ENCODE results near the gene VPS13A.
A peak's percentile ranks its signal among the peaks of the same experiment; 100 is the strongest.

The VPS13A gene

DNA sequence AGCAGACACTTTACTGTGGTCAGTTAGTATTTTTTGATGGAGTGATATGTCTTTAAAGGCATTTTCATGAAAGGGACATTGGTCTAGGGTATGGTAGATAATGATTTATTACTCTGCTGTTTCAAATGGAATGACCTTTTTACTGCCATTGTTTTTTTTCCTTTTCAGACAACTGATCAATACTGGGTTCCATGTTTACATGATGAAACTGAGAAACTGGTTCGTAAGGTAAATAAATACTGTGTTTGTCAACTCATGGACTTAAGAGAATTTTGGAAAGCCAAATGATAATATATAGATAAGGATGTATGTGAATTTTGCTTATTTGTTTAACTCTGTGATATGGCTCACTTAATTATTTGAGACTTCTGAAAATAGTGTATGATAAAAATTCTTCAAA is 35.5 kb downstream of the VPS13A start:
- TF ChIP-seq, protein P1, sequence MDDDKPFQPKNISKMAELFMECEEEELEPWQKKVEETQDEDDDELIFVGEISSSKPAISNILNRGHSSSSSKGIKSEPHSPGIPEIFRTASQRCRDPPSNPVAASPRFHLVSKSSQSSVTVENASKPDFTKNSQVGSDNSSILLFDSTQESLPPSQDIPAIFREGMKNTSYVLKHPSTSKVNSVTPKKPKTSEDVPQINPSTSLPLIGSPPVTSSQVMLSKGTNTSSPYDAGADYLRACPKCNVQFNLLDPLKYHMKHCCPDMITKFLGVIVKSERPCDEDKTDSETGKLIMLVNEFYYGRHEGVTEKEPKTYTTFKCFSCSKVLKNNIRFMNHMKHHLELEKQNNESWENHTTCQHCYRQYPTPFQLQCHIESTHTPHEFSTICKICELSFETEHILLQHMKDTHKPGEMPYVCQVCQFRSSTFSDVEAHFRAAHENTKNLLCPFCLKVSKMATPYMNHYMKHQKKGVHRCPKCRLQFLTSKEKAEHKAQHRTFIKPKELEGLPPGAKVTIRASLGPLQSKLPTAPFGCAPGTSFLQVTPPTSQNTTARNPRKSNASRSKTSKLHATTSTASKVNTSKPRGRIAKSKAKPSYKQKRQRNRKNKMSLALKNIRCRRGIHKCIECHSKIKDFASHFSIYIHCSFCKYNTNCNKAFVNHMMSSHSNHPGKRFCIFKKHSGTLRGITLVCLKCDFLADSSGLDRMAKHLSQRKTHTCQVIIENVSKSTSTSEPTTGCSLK (tag by site-specific recombination; IDR thresholded peaks at IDR 0.05) = no peak
- TF ChIP-seq, protein P2, sequence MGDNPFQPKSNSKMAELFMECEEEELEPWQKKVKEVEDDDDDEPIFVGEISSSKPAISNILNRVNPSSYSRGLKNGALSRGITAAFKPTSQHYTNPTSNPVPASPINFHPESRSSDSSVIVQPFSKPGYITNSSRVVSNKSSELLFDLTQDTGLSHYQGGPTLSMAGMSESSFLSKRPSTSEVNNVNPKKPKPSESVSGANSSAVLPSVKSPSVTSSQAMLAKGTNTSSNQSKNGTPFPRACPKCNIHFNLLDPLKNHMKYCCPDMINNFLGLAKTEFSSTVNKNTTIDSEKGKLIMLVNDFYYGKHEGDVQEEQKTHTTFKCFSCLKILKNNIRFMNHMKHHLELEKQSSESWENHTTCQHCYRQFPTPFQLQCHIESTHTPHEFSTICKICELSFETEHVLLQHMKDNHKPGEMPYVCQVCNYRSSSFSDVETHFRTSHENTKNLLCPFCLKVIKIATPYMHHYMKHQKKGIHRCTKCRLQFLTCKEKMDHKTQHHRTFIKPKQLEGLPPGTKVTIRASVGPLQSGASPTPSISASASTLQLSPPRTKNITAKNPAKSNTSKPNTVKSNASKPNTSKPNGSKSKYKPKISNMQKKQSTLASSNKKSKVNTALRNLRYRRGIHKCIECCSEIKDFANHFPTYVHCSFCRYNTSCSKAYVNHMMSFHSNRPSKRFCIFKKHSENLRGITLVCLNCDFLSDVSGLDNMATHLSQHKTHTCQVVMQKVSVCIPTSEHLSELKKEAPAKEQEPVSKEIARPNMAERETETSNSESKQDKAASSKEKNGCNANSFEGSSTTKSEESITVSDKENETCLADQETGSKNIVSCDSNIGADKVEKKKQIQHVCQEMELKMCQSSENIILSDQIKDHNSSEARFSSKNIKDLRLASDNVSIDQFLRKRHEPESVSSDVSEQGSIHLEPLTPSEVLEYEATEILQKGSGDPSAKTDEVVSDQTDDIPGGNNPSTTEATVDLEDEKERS (tag by site-specific recombination; IDR thresholded peaks at IDR 0.05) = no peak
- TF ChIP-seq ZNF501 (tag by site-specific recombination; IDR thresholded peaks at IDR 0.05) = no peak
- H3K4me1 ChIP-seq (ENCODE audit: control insufficient read depth, insufficient read depth, low read length) = no peaks in the 10 kb centered on the region
- CTCF ChIA-PET = interaction anchor here (0.6 to 1.4 kb wide), 3 partner anchors 36 to 243 kb away, joined by 3 to 4 read pairs (median 3); partner anchors contain the start of gene VPS13A
- H3K9me3 ChIP-seq (ENCODE audit: control insufficient read depth, insufficient read depth, low read depth, low read length) = no peaks in the 10 kb centered on the region
- no peak overlapping the region for H3K4me3 ChIP-seq (ENCODE audit: low read depth, low read length)
- H3K27ac ChIP-seq (ENCODE audit: extremely low read depth, low read depth, low read length) = no peak overlapping the region
- POLR2A ChIA-PET = no interaction called here
- peaks cover 10 to 25% of the 10 kb centered on the region in 2 experiments for H3K36me3 ChIP-seq (ENCODE audit: control insufficient read depth in 2 of 2, insufficient read depth in 1 of 2, low read length in 2 of 2)

DNA sequence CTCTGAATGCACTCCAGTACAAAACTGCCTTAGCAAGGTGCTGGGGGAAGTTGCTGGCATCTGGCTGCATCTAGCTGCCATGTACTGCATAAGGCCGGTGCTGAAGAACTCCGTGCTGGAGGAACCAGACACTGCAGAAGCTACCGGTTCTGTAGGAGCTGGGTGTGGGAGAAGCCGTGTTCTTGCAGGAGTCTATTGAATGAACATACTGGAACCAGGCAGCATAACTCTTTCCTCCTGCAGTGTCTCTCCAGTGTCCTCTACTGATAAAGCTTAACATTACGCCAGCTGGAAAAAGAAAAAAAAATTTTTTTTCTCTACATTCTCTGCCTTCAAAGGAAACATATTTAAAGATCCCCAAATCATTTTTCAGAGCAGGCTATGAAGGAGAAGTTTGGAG is 38.5 kb downstream of the VPS13A start:
- no peak overlapping the region for H3K27ac ChIP-seq (ENCODE audit: extremely low read depth, low read depth, low read length)
- H3K4me1 ChIP-seq (ENCODE audit: control insufficient read depth, insufficient read depth, low read length) = no peaks in the 10 kb centered on the region
- H3K4me3 ChIP-seq (ENCODE audit: low read depth, low read length) = no peak overlapping the region
- TF ChIP-seq ZNF175 (tag by site-specific recombination; IDR thresholded peaks at IDR 0.05) = no peak
- no peak for TF ChIP-seq FEZF1 (tag by site-specific recombination; IDR thresholded peaks at IDR 0.05)
- TF ChIP-seq ZNF654 (tag by site-specific recombination; IDR thresholded peaks at IDR 0.05; ENCODE audit: low read depth) = peak; percentile 31; the same call in 1 of the 2 replicates
- POLR2A ChIA-PET = no interaction called here
- CTCF ChIA-PET = interaction anchor here (0.6 to 2.7 kb wide), 10 partner anchors 9 to 71 kb away, joined by 3 to 24 read pairs (median 4); partner anchors contain the start of gene VPS13A
- peaks cover 15 to 28% of the 10 kb centered on the region in 2 experiments for H3K36me3 ChIP-seq (ENCODE audit: control insufficient read depth in 2 of 2, insufficient read depth in 1 of 2, low read length in 2 of 2)
- no peaks in the 10 kb centered on the region for H3K9me3 ChIP-seq (ENCODE audit: control insufficient read depth, insufficient read depth, low read depth, low read length)

DNA sequence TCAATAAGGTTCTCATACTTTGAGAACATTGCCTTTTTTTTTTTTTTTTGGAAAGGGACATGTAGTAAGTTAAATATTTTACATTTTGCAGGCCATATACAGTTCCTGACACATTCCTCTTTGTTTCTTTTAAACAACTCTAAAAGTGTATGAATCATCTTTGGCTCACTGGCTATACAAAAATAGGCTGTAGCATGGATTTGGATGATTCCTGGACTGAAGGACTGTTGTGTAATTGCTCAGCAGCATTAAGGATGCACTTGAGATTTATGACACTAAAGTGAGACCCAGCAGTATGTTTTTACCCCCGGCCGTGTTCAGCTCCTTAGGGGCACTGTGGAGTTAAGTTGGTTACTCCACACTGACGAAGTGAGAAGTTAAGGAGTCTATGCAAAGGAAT is 41.3 kb downstream of the VPS13A start:
- Histone ChIP-seq H3K4me1 (ENCODE audit: control insufficient read depth, insufficient read depth, low read length) (no peaks in the 10 kb centered on the region), H3K27ac (ENCODE audit: extremely low read depth, low read depth, low read length) (no peak overlapping the region), H3K4me3 (ENCODE audit: low read depth, low read length) (no peak overlapping the region), H3K9me3 (ENCODE audit: control insufficient read depth, insufficient read depth, low read depth, low read length) (no peaks in the 10 kb centered on the region), H3K36me3 (ENCODE audit: control insufficient read depth in 2 of 2, insufficient read depth in 1 of 2, low read length in 2 of 2) (peaks cover 9 to 31% of the 10 kb centered on the region in 2 experiments)
- TF ChIP-seq ZIC2 (tag by site-specific recombination; IDR thresholded peaks at IDR 0.05) (peak; percentile 38; the same call in 1 of the 2 replicates), ZNF394 (tag by site-specific recombination; IDR thresholded peaks at IDR 0.05; ENCODE audit: borderline replicate concordance) (no peak), CTCF (tag by site-specific recombination; IDR thresholded peaks at IDR 0.05) (no peak)
- CTCF ChIA-PET = no interaction called here
- POLR2A ChIA-PET = no interaction called here

GRCh38 chr9:77221431-77221830 is 44.1 kb downstream of the VPS13A start:
- Histone ChIP-seq H3K4me1 (ENCODE audit: control insufficient read depth, insufficient read depth, low read length) (no peaks in the 10 kb centered on the region), H3K4me3 (ENCODE audit: low read depth, low read length) (no peak overlapping the region), H3K27ac (ENCODE audit: extremely low read depth, low read depth, low read length) (no peak overlapping the region), H3K36me3 (ENCODE audit: control insufficient read depth in 2 of 2, insufficient read depth in 1 of 2, low read length in 2 of 2) (peaks cover 5 to 42% of the 10 kb centered on the region in 2 experiments; a peak in 2 of 3 replicates), H3K9me3 (ENCODE audit: control insufficient read depth, insufficient read depth, low read depth, low read length) (no peaks in the 10 kb centered on the region)
- ChIA-PET POLR2A (interaction anchor here (0.5 kb wide), 1 partner anchor 56 kb away, joined by 6 read pairs; no protein-coding TSS in a partner anchor), CTCF (no interaction called here)
- TF ChIP-seq ZNF785 (tag by site-specific recombination; IDR thresholded peaks at IDR 0.05) (no peak), ZNF513 (tag by site-specific recombination; IDR thresholded peaks at IDR 0.05) (no peak), SALL2 (tag by site-specific recombination; IDR thresholded peaks at IDR 0.05; ENCODE audit: borderline replicate concordance) (no peak)

All from HEK293 (cell line).